Measurements from ENCODE around the gene DPYSL5.
A peak's percentile ranks its signal among the peaks of the same experiment; 100 is the strongest.

The DPYSL5 gene

DNA sequence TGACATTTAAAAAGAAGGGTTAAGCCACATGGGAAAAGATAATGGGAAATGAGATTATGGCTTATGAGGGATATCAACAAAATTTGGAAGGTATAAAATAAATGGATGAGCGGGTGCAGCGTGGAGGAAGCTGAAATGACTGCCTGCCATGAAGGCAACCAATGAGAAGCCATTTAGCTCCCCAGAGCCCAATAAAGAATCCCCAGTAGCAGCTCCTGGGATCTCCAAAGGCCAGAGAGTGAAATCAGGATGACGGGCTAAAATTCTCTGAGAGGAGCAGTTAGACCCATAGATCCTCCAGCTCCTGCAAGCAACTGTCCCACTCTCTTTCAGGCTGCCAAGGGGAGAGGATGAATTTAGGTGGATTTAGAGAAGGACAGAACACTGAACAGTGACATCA, 109.6 kb downstream of the DPYSL5 start:
- no peak for DNase-seq

DNA sequence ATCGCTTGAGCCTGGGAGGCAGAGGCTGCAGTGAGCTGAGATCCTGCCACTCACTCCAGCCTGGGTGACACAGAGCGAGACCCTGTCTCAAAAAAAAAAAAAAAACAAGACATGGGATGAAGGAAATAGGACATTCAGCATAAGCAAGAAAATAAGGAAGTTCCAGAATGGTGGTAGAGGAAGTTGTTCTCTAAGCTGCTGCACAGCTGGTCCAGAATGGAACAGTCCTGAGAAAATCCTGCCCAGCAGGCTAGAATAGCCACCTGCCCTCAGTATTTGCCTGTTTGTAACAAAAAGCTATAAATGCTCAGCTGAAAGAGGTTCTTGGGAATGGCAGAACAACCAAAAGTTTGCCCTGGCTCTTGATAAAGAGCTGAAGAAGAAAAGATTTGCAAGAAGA, 111.4 kb downstream of the DPYSL5 start:
- DNase-seq = no peak

DNA sequence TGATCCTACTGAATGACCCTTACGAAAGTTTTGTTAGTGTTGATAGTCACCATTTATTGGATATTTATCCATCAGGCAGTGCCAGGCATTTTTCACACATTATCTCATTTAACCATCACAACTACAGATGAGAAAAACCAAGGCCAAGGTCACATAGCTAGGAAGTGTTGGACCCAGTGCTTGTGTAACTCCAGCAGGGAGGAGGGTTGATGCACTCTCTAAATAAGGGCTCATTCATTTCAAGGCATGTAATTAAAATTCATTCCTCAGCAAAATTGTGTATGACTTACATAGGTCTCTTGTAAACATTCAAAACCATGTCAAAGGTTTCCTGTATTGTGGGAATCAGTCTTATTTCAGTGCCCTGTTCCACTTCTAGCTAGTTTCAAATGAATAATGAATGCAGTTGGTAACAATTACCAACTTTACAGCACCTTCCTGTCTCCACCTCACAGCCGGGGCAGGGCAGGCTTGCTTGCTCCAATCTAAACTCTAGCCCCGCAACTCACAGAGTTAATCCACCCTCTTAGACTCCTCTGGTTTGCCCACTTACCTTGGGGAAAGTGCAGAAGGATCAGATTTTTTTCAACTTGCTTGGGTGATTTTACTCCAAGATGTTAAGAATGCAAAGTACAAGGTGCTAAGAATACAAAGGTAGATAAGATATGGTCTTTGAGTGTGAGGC, 116.7 kb downstream of the DPYSL5 start:
- DNase-seq = no peak

DNA sequence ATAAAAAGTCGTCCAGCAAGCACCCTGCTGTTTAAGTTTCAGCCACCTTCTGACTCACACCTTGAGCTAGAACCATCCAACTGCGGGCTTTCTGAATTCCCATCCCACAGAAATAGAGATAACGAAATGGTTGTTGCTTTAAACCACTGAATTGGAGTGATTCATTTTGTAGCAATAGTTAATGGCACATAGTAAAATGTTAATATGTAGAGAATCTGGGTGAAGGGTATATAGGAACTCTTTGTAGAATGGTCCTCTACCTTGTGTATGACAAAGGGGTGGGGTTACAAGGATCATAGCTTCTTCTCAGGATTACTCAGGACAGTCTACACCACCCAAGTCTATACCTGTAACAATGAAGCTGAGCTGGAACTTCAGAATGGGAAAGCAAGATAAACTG, 120.1 kb downstream of the DPYSL5 start:
- no peak for DNase-seq

DNA sequence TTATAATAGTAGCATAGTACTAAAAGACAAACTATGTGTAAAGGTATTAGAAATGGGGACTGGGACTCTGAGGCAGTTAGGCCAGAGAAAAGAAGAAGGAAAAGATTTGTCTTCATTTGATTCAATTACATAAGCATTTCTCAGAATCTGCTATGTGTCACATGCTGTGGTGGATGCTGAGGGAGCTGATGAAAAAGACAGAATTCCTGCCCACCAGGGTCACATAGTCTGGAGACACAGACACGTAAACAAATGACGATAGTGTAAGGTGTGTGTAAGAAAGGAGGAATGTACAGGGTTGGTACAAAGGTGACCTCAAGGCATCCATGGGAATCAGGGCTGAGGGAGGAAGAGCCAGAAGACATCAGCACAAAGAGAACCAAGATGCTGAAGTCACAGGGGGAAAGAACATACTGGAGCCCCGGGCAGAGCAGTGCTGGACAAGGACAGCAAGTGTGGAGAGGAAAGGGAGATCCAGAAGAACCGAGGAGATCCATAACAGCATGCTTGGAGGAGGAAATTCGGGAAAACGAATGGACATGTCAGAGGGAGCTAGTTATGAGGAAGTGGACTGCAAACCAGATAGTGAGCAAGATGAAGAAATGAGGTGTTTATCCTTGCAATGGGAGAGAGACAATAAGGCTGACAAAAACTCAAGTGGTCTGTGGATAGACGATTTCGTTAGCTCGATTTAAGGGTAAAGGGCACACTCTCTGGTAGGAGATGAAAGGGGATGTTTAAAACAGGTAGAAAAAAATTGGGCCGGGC, 121.3 kb downstream of the DPYSL5 start:
- DNase-seq = no peak

DNA sequence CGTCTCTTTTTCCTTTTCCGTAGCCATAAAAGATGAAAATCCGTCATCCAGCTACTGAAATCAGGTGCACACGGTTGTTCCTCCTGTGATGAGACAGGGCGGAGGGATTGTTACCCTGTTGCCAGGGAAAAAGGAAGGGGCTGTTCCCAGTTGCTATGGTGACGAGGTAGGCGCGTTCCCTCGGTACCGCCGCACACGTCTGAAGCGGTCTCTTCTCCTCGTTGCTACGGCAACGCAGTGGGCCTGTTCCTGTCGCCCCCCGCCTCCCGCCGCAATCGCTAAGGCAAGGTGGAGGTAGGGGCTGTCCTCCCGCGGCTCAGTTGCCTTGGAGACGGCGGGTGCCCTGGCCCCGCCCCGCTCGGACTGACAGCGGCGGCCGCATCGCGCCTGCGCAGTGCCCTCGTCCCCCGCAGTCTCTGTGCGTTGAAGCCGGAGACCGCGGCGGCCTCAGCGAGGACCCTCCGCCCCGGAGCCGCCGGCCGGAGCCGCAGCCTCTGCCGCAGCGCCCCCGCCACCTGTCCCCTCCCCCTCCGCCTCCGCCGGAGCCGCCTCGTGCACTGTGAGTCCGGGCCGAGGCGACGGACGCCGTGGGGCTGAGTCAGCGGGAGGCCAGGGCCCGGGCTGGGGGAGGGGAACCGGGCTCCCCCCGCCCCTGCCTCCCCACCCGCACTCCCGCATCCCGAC, 122.5 kb downstream of the DPYSL5 start, which contains the start of gene MAPRE3:
Gene MAPRE3, plus strand, starts transcription at position 394 of the 684 bp plus-strand sequence. CDS start 51,582 bp downstream, outside the sequence.
- DNase-seq = peak in 54 of 56 donors; percentile 27 to 93 (median 78)

DNA sequence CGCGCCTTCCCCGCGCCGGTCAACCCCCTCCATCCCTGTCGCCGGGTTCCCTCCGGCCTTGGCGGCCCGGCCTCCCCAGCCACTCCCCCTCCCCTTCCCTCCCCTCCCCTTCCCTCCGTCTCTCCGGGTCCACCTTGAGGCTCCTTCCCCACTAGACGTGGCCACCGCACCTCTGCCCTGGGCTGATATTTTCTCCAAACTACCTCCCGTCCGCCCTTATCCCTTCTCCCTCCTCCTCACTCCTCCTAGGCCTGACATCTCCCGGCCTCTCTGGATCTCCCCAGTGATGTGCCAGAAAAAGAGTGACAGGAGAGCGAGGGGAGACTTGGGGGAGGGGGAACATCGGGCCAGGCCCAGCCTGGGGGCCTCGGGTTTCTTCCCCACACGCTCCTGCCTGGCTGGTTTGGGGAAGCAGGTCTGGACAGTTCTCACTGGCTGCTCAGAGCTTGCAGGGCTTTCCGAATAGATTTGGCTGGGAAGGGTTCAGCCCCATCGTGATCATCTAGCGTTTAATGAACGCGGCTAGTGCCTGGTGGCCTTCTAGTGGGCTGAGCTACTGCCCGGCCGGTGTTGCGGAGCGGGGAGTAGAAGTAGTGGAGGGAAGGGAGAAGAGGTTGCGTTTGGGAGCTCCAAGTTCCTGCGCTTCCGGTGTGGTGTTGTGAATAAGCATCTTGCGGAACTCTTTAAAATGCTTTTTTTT, 123.1 kb downstream of the DPYSL5 start:
- peak in 6 of 56 donors; percentile 17 to 81 (median 46) for DNase-seq

DNA sequence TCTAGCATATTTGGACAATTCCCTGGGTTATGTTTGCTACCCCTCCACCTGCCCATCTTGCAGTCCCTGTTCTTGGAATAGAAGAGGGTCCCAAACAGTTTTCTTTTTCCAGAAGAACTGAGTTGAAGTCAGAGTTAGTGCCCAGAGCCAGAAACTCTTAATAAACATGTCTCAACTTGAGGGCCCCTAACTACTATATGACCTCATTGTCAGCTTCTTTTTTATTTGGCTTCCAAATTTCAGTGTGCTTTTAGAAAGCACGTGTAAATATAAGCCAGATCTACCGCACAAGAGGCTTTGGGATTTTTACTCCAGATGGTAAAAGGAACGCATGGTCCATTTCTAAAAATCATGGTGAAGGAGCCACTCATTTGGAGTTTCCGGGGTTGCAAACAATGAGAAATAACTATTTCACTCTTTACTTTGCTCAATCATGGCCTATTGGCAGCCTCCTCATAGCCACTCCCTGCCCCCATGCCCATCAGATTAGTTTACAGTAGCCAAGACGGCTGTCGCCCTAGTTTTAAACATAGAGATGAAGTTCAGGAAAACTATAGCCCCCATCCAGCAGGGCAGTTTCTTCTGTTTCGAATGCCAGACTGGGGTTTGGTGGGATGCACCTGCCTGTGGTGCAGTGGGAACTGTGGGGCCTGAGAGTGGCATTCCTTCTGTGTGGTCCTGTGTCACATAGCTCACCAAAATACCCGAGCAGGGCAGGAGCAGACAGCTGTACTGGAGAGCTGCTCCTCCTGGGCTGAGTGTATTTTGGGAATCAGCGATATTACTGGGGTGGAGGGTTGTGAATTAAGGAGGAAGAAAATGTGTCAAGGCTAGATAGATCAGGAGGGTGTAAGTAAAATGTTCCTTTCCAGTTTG, 124.2 kb downstream of the DPYSL5 start:
- DNase-seq = no peak

DNA sequence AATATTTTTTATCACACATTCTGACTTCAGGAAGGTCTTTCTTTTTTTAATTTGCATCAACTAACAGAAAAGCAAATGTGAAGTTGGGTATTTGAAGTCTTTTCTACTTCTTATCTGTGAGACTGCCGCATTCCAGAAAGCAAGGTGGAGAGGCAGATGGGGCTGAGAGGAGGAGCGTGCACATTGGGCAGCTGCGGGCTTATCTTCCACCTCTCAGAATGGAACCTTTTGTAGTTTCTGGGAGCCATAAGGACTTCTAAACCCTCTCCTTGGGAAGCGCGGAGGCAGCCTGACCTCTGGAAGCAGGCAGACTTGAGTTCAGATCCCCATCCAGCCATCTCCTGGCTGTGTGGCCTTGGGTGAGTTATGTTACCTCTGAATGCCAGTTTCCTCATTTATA, 126.4 kb downstream of the DPYSL5 start:
- no peak for DNase-seq

DNA sequence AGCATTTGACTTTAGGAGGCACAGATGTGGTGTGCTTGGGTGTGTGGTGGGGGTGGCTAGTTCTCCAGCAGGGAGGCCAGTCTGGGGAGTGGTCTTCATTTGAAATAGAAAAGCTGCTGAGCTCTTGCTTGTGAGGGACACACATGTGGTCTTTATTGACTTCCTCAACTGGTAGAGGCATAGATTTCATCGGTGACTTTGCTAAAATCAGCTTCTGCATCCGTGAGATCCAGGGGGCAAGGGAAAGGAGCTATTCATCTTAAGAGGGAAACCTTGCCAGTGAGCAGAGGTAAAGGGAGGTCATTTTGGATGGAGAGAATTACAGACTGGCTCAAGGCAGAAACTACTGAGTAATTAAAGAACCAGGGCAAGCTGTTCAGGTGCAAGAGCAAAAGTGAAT, 127.2 kb downstream of the DPYSL5 start:
- no peak for DNase-seq

DNA sequence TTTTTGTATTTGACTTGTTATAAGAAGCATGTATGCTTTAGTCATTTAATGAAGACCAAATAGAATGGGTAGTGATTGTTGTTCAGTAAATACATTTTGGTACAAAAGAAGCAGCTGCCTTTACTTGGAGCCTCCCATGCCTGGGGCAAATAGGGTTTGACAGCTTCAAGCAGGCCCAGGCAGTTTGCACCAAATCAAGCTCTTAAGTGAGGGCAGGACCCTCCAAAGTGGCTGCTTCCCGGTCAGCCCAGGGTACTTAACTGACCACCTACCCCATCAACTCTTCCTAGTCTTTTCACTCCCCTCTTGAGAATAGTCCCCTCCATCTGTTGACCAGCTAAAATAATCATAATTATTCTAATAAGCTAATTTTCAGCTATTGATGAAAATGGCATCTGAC, 127.7 kb downstream of the DPYSL5 start:
- DNase-seq = no peak

DNA sequence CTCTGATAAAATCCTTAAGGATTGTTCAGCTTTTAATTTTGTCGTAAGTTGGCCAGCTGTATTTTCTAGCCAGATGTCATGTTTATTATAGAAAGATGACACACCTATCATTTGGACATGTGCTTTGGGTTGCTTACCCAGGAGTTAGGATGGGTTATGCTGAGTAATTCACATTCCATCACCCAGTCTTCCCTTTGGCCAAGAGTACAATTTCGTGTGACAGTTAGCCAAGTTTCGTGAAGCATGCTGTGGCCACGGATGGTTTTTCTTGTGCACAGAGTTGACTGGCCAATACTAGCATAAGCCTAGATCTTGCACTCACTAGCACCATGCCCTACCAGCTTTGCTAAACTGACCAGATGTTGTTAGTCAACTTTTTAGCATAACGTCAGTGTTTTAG, 128.3 kb downstream of the DPYSL5 start:
- DNase-seq = no peak

DNA sequence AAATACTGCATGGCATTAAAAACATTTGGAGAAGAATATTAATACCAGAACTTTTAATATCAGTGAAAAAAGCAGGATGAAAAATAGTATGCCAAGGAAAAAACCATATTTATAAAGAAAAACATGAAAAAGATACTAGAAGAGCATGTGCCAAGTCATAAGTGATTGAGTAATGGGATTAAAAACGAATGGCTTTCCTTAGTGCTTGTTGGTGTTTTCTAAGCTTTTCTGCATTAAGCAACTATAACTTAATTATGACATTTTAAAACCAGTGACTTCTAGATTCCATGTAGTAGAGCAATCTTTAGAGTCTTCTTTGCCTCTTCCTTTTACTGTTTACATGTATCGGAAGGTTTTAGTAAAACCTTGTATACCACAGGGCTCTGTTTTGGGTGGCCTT, 129.1 kb downstream of the DPYSL5 start:
- DNase-seq = no peak

DNA sequence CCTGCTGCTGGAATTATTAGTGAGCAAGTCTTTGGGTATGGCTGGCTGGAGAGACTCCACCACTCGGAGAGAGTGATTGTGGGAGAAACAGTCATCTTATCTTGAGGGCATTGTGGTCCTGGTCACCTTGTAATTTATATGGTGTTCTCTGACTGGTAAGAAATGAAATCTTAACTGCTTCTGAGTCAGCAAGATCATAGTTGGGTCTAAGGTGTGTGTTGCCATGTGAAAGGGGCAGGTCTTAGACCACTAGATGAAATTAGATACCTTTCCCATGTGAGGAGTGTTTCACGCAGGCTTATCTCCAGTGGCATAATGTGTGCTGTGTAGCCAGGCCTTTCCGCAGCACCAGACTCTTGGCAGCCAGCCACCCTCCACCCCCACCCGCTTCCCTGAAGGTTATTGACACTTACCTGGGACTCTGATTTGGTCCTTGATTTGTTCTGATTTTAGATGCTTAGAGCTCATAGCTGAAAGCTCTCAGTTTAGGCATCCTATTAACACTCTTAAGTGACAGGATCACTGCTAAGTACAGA, 130.2 kb downstream of the DPYSL5 start:
- DNase-seq = no peak

DNA sequence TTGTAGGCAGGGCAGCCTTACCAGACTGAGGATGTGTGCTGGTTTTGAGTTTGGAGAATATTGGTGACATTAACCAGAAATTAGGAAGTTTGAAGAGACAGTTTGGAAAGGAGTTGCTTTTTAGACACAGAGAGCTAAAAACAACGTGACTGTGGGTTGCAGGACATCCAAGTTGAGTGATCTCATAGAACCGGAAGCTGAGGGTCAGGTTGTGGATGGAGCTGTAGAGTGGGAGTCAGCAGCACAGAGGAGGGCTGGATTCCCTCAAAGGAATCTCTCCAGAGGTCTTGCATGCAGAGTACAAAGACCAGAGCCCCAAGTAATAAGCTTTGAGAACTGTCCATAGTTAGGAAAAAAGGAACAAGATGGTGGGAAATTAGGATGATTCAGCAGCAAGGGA, 131.8 kb downstream of the DPYSL5 start:
- DNase-seq = no peak

DNA sequence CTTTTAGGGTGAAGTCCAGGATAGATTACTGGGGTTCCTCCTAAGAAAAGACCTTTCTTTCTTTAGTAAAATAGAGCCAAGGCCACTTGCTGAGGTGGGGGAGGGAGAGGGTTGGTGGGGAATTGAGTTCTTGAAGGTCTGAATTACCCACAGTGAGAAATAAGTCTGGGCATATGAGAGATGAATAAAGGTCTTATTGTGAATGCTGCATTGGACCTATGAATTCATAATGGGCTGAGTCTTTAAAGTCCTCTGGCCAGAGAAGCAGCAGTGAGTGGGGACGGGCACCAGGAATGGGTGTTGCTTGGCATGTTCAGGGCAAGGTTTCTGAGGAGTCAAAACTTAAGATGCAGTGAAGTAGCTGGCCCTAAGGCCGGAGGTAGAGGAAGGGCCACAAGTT, 133.0 kb downstream of the DPYSL5 start:
- no peak for DNase-seq

DNA sequence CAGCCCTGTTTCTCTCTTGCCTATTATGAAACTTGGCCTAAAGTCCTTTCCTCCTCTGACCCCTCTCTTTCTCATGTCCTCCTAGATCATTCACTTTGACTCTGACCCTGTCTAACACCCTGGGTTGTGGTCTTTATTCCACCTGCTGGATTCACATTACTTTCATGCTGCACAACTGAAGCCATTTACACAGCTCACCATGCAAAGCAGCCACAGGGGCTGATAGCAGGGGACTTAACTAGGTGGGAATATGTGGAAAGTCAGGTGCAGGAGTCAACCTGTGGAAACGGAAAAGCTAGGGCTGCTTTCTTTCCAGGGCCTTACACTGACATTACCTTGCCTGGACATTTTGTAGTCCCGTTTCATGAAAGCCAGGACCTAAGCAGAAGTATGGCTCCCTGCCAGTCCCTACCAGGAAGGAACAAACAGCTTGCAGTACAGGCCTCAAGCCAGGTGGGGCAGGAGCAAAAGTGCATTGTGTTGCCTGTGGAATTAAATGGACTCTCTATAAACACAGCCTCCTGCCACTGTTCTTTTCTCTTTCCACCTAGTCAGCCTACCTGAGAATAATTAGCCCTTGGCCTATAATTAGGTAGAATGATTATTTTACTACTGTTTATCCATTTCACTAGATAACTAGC, 134.3 kb downstream of the DPYSL5 start:
- DNase-seq = peak in 20 of 56 donors; percentile 10 to 67 (median 36)

DNA sequence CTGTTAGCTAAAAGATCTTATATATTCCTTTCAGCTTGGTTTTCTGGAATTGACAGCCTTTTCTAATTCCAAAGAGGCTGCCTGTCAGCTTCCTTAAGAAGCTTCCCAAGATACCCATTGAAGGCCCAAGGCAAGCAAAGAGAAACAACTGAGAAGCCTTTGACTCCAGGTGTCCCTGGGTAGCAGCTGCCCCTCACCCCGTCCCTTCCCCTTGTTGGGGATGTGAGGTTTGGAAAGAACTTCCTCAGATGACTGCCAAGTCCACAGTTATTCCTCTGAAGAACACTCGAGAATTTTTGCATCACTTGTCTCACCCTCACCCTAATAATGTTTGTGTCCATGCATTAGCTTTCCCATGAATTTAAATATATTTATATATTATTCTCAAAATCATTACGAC, 135.8 kb downstream of the DPYSL5 start:
- no peak for DNase-seq

DNA sequence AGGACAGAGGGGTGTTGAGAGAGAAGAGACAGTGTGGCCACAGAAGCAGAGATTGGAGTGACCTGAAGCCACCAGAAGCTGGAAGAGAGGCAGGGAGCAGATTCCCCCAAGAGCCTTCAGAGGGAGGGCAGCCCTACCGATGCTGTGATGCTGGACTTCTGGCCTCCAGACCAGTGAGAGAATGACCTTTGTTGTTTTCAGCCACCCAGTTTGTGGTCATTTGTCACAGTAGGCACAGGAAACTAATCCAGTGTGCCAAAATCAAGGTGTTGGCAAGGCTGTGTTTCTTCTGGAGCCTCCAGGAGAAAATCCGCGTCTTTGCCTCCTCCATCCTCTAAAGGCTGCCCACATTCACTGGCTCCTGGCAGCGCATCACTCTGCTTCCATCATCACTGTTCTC, 137.9 kb downstream of the DPYSL5 start:
- DNase-seq = no peak

DNA sequence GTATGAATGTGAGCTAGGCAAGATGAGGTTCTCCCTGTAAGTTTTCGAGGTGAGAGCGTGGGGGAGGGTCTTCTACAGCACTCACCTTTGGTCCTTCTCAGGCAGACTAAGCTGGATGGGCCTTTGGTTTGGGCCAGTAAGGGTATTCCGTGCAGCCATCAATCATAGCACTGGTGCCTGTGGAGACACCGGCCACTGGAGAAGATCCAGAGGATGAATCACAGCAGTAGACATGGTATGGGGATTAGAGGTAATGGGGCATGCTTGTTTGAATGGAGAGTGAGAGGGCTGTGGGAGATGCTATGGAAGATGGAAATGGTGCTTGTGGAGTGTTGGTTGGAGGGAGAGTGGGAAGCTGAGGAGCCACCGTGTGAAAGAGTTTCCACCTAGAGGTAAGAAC, 138.6 kb downstream of the DPYSL5 start:
- no peak for DNase-seq

Data from amygdala (tissue), 56 donors.